GM23338 (cell line): Measurements from ENCODE around the gene SARDH. TPM values are rescaled to one million over a fixed set of nuclear protein-coding genes. Genes with fewer than 3 reads are reported as not detected.

Experiments used
- ATAC-seq: fragments of 200-7000 bp; cut with Tn5 transposase; 3 replicates; pipeline ENCODE4 v1.9.1; 2020
- DNase-seq: peaks from one replicate; pipeline ENCODE4 v3.0.0-alpha.2; 2015; ENCODE audit warnings: low spot score
- H2AFZ ChIP-seq: fragments of 200-600 bp; sonication (generic); 2 replicates; pipeline ENCODE4 v1.8.0; 2016; ENCODE audit warnings: antibody characterized with exemption, mild to moderate bottlenecking, moderate library complexity
- H3F3A ChIP-seq: fragments of 200-600 bp; sonication (generic); replicated peaks from 2 replicates; pipeline ENCODE4 v1.8.0; 2017; ENCODE audit warnings: antibody characterized with exemption, mixed run types, low read depth
- H3K27ac ChIP-seq: fragments of 200-600 bp; sonication (generic); 2 replicates; pipeline ENCODE4 v1.6.1; 2016; ENCODE audit warnings: low read depth
- H3K27me3 ChIP-seq: fragments of 200-600 bp; sonication (generic); 2 replicates; pipeline ENCODE4 v1.8.0; 2016; ENCODE audit warnings: mild to moderate bottlenecking, mixed run types, moderate library complexity; ENCODE audit not compliant: insufficient read depth
- H3K36me3 ChIP-seq: fragments of 200-600 bp; sonication (generic); 2 replicates; pipeline ENCODE4 v1.8.0; 2016; ENCODE audit warnings: mild to moderate bottlenecking; ENCODE audit not compliant: insufficient read depth
- H3K4me1 ChIP-seq: fragments of 200-600 bp; sonication (generic); 2 replicates; pipeline ENCODE4 v1.8.0; 2016; ENCODE audit warnings: mild to moderate bottlenecking, moderate library complexity; ENCODE audit not compliant: insufficient read depth
- H3K4me2 ChIP-seq: fragments of 200-600 bp; sonication (generic); 2 replicates; pipeline ENCODE4 v1.7.1; 2017; ENCODE audit warnings: mixed run types
- H3K4me3 ChIP-seq: fragments of 200-600 bp; sonication (generic); 2 replicates; pipeline ENCODE4 v1.6.1; 2016; ENCODE audit warnings: mixed run types
- H3K79me2 ChIP-seq: fragments of 200-600 bp; sonication (generic); replicated peaks from 2 replicates; pipeline ENCODE4 v1.8.0; 2017; ENCODE audit warnings: mild to moderate bottlenecking; ENCODE audit not compliant: insufficient read depth
- H3K9me2 ChIP-seq: fragments of 200-600 bp; sonication (generic); 2 replicates; pipeline ENCODE4 v1.8.0; 2017; ENCODE audit not compliant: insufficient read depth
- H4K20me1 ChIP-seq: fragments of 200-600 bp; sonication (generic); replicated peaks from 2 replicates; pipeline ENCODE4 v1.8.0; 2017; ENCODE audit warnings: mild to moderate bottlenecking; ENCODE audit not compliant: insufficient read depth
- H3K27ac Mint-ChIP-seq: 2 replicates; pipeline ENCODE4 v1.8.0; 2020; ENCODE audit warnings: inconsistent platforms, mild to moderate bottlenecking, moderate library complexity, mixed read lengths
- H3K27me3 Mint-ChIP-seq: 3 replicates; pipeline ENCODE4 v1.8.0; 2022; ENCODE audit warnings: low read depth, mild to moderate bottlenecking, moderate library complexity, mixed read lengths, inconsistent platforms; ENCODE audit not compliant: insufficient read depth, poor library complexity
- H3K36me3 Mint-ChIP-seq: 3 replicates; pipeline ENCODE4 v1.8.0; 2021; ENCODE audit warnings: low read depth, mild to moderate bottlenecking, inconsistent platforms, moderate library complexity, mixed read lengths
- H3K4me1 Mint-ChIP-seq: 3 replicates; pipeline ENCODE4 v1.8.0; 2020; ENCODE audit warnings: mild to moderate bottlenecking, inconsistent platforms, mixed read lengths
- H3K4me3 Mint-ChIP-seq: 3 replicates; pipeline ENCODE4 v1.8.0; 2021; ENCODE audit warnings: moderate library complexity, mild to moderate bottlenecking, inconsistent platforms, mixed read lengths
- H3K9me3 Mint-ChIP-seq: 3 replicates; pipeline ENCODE4 v1.8.0; 2020; ENCODE audit warnings: moderate library complexity, mild to moderate bottlenecking, inconsistent platforms, mixed read lengths
- CREB1 ChIP-seq: fragments of 250-450 bp; sonication (Bioruptor Pico); IDR thresholded peaks from 2 replicates; pipeline ENCODE4 v1.5.0; 2020; ENCODE audit warnings: low read depth, mild to moderate bottlenecking, moderate library complexity
- ZNF114 ChIP-seq: fragments of 250-450 bp; sonication (Bioruptor Pico); IDR thresholded peaks from 2 replicates; pipeline ENCODE4 v1.5.0; 2020; ENCODE audit warnings: mild to moderate bottlenecking, moderate library complexity
- polyA plus RNA-seq: library from polyadenylated mRNA; unstranded; fragments of >200 nt; fragmentation: Nextera tagmentation; extraction: Ambion mirVana; gene quantifications from 2 replicates; pipeline ENCODE4 v1.2.1, GENCODE V29; 2016
- total RNA-seq: library from RNA; depleted of rRNA; stranded (reverse); fragments of >200 nt; shearing (Covaris generic); gene quantifications from 2 replicates; pipeline ENCODE4 v1.2.3, GENCODE V29; 2014
- TF ChIP-seq, protein P1 (sequence below), 2 experiments: fragments of 200-600 bp in 1 of 2; sonication (generic) in 1 of 2; conservative IDR thresholded peaks; 2 replicates each; pipeline versions ENCODE4 v1.5.1 to v1.6.1; 2016 to 2017; ENCODE audit warnings: antibody characterized with exemption in 2 of 2, low read depth in 2 of 2, mild to moderate bottlenecking in 2 of 2, moderate library complexity in 1 of 2
- TF ChIP-seq, protein P2 (sequence below): IDR thresholded peaks from 2 replicates; pipeline ENCODE4 v1.6.1; 2016; ENCODE audit warnings: antibody characterized with exemption
- TF ChIP-seq, protein P3 (sequence below): fragments of 250-450 bp; sonication (Bioruptor Pico); IDR thresholded peaks from 2 replicates; pipeline ENCODE4 v1.5.0; 2020; ENCODE audit warnings: mild to moderate bottlenecking, moderate library complexity

The SARDH gene
- total and polyA plus RNA-seq, 2 experiments from 2014 or later, result 2.8 to 10.4 TPM

DNA sequence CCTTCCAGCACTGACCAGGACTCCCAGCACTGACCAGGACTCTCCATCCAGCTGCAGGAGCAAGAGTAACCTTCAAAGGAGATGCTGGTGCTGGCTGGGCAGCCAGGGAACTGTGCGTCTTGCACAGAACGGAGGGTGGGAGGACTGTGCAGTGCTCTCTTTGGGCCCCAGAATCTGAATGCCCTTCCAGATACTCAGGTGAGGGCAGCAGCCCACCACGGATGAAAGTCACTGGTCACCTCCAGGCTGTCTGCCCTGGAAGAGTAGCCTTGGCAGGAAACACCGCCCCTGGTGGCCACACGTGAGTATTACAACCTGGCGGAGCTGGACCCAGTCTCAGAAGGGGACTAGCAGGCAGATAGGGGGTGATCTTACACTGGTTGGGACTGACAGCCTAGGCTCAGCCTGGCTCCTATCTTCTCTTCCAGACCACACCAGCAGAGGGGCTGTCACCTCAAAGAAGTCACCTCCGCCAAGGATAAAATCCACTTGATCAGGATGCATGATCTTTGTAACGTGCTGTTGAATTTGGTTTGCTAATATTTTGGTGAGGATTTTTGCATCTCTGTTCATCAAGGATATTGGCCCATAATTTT, 4.8 kb upstream of the SARDH start:
- Histone ChIP-seq H3K4me2 (no peak overlapping the region), H3K36me3 (no peaks in the 10 kb centered on the region), H3K79me2 (no peaks in the 10 kb centered on the region), H3K4me1 (peaks cover 4% of the 10 kb centered on the region), H2AFZ (no peak overlapping the region), H3K27ac (no peak overlapping the region), H4K20me1 (no peaks in the 10 kb centered on the region), H3K9me2 (no peaks in the 10 kb centered on the region), H3F3A (no peaks in the 10 kb centered on the region), H3K27me3 (no peaks in the 10 kb centered on the region), H3K4me3 (no peak overlapping the region)
- TF ChIP-seq, protein P1, sequence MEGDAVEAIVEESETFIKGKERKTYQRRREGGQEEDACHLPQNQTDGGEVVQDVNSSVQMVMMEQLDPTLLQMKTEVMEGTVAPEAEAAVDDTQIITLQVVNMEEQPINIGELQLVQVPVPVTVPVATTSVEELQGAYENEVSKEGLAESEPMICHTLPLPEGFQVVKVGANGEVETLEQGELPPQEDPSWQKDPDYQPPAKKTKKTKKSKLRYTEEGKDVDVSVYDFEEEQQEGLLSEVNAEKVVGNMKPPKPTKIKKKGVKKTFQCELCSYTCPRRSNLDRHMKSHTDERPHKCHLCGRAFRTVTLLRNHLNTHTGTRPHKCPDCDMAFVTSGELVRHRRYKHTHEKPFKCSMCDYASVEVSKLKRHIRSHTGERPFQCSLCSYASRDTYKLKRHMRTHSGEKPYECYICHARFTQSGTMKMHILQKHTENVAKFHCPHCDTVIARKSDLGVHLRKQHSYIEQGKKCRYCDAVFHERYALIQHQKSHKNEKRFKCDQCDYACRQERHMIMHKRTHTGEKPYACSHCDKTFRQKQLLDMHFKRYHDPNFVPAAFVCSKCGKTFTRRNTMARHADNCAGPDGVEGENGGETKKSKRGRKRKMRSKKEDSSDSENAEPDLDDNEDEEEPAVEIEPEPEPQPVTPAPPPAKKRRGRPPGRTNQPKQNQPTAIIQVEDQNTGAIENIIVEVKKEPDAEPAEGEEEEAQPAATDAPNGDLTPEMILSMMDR (conservative IDR thresholded peaks at IDR 0.05; ENCODE audit: low read depth in 2 of 2), result peak; percentile 99
- TF ChIP-seq, protein P2, sequence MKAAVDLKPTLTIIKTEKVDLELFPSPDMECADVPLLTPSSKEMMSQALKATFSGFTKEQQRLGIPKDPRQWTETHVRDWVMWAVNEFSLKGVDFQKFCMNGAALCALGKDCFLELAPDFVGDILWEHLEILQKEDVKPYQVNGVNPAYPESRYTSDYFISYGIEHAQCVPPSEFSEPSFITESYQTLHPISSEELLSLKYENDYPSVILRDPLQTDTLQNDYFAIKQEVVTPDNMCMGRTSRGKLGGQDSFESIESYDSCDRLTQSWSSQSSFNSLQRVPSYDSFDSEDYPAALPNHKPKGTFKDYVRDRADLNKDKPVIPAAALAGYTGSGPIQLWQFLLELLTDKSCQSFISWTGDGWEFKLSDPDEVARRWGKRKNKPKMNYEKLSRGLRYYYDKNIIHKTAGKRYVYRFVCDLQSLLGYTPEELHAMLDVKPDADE, result no peak
- TF ChIP-seq, protein P3, sequence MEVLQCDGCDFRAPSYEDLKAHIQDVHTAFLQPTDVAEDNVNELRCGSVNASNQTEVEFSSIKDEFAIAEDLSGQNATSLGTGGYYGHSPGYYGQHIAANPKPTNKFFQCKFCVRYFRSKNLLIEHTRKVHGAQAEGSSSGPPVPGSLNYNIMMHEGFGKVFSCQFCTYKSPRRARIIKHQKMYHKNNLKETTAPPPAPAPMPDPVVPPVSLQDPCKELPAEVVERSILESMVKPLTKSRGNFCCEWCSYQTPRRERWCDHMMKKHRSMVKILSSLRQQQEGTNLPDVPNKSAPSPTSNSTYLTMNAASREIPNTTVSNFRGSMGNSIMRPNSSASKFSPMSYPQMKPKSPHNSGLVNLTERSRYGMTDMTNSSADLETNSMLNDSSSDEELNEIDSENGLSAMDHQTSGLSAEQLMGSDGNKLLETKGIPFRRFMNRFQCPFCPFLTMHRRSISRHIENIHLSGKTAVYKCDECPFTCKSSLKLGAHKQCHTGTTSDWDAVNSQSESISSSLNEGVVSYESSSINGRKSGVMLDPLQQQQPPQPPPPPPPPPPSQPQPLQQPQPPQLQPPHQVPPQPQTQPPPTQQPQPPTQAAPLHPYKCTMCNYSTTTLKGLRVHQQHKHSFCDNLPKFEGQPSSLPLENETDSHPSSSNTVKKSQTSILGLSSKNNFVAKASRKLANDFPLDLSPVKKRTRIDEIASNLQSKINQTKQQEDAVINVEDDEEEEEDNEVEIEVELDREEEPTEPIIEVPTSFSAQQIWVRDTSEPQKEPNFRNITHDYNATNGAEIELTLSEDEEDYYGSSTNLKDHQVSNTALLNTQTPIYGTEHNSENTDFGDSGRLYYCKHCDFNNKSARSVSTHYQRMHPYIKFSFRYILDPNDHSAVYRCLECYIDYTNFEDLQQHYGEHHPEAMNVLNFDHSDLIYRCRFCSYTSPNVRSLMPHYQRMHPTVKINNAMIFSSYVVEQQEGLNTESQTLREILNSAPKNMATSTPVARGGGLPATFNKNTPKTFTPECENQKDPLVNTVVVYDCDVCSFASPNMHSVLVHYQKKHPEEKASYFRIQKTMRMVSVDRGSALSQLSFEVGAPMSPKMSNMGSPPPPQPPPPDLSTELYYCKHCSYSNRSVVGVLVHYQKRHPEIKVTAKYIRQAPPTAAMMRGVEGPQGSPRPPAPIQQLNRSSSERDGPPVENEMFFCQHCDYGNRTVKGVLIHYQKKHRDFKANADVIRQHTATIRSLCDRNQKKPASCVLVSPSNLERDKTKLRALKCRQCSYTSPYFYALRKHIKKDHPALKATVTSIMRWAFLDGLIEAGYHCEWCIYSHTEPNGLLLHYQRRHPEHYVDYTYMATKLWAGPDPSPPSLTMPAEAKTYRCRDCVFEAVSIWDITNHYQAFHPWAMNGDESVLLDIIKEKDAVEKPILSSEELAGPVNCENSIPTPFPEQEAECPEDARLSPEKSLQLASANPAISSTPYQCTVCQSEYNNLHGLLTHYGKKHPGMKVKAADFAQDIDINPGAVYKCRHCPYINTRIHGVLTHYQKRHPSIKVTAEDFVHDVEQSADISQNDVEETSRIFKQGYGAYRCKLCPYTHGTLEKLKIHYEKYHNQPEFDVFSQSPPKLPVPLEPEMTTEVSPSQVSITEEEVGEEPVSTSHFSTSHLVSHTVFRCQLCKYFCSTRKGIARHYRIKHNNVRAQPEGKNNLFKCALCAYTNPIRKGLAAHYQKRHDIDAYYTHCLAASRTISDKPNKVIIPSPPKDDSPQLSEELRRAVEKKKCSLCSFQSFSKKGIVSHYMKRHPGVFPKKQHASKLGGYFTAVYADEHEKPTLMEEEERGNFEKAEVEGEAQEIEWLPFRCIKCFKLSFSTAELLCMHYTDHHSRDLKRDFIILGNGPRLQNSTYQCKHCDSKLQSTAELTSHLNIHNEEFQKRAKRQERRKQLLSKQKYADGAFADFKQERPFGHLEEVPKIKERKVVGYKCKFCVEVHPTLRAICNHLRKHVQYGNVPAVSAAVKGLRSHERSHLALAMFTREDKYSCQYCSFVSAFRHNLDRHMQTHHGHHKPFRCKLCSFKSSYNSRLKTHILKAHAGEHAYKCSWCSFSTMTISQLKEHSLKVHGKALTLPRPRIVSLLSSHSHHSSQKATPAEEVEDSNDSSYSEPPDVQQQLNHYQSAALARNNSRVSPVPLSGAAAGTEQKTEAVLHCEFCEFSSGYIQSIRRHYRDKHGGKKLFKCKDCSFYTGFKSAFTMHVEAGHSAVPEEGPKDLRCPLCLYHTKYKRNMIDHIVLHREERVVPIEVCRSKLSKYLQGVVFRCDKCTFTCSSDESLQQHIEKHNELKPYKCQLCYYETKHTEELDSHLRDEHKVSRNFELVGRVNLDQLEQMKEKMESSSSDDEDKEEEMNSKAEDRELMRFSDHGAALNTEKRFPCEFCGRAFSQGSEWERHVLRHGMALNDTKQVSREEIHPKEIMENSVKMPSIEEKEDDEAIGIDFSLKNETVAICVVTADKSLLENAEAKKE, result no peak
- TF ChIP-seq ZNF114 (CRISPR knock-in tag) (no peak), CREB1 (no peak)
- H3K27me3 Mint-ChIP-seq, result peaks cover 4% of the 10 kb centered on the region
- H3K27ac Mint-ChIP-seq, result no peak overlapping the region
- no peaks in the 10 kb centered on the region for H3K36me3 Mint-ChIP-seq
- no peak overlapping the region for H3K4me3 Mint-ChIP-seq
- H3K9me3 Mint-ChIP-seq, result peaks cover 10% of the 10 kb centered on the region
- ATAC-seq (peak; percentile 90), DNase-seq (peak; percentile 92)
- peaks cover 4% of the 10 kb centered on the region; the same call in 2 of the 3 replicates for H3K4me1 Mint-ChIP-seq
